NCI-H2227 treated with DMSO at 0.1 percent for 48 hours (cell line): ENCODE measurements around the gene CRTC1.
"Not testable (repeated sequence)": the region's sequence is repeated elsewhere in the genome, so short reads cannot be mapped to it uniquely, and the experiment has no call there.

Experiments
- DNase-seq: peaks from one replicate; lab custom pipeline; 2025; lab: John Stamatoyannopoulos, UW

CRTC1 gene

DNA sequence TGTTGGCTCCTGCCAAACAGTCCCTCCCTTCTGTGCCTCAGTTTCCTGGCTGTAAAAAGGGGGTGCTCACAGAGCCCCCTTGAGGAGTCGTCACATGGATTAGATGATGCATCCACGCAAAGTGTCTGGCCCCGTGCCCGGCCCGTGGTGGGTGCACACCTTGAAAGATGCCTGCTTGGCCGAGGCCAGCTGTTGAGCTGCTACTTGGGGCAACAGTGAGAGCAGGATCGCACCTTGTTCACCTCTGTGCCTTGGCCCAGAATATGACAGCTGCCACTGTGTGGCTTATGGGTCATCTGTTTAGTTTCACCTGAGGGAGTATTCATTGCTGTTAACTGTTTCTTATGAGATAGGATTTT lies 17.7 kb downstream of the CRTC1 start:
- DNase-seq, result no peak

DNA sequence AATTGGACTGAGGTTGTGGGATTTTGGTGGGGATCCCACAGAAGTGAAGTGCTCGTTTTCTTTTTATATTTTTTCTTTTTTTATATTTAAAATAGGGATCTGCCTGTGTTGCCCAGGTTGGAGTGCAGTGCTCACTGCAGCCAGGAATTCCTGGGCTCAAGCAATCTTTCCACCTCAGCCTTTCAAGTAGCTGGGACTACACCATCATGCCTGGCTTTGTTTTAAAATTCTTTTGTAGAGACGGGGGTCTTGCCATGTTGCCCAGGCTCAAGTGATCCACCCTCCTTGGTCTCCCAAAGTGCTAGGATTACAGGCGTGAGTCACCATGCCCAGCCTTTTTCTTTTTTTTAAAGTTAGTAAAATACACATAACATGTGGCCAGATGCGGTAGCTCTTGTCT lies 20.6 kb downstream of the CRTC1 start:
- no peak for DNase-seq

GRCh38 chr19:18704971-18705370 lies 21.5 kb downstream of the CRTC1 start:
- no peak for DNase-seq

DNA sequence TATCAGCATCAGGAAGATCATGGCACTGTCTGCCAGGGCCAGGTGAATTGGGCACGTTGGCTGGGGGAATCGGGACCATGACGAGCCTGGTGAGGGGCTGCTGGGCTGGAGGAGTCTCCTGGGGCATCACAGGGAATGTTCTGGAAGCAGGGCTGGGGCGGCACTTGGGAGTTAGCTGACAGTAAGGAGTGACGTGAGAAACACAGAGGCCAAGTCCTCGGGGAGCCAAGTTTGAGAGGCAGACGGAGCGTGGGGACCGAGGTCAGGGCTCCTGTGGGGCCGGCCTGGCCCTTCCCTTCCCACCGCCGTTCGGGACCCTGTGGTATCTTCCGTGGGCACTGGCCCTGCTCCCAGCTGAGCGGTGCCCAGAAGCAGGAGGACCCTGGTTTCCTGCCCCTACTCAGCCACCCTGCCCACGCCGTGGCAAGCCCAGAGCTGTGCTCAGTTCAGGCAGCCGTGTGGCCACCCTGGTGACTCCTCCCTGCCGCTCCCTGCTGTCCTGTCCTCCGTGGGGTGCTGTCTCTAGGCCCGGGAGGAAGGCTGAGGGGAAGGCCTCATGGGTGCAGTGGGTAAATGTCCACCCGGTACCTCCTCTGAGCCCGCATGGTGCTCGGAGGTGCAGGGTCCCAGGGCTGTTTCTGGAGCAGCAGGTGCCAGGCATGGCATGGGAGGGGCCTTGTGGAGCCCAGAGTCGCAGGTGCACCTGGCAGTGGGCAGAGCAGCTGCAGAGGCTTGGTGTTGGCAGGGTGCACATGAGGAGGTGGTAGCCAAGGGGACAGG lies 25.2 kb downstream of the CRTC1 start:
- no peak for DNase-seq

DNA sequence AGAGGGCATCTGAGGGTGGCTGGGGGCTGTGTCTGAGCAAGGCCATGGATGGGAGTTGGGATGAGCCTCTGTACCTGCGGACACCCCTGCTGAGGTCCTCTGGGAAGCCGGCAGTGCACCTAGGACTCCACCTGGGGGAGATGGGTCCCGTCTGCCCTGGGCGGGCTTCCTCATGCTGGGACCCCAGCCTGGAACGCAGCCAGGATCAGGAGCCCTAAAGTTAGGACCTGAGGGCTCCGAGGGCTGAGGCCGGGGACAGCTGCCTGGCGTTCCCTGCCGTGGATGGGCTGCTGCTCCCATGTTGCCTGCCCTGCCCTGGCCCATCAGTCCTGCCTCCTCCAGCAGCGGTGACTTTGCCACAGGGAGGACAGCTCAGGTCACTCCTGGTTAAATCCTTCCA lies 26.1 kb downstream of the CRTC1 start:
- no peak for DNase-seq

- DNase-seq, result no peak
Measured at GRCh38 chr19:18710186-18710585, 26.7 kb downstream of the CRTC1 start.

DNA sequence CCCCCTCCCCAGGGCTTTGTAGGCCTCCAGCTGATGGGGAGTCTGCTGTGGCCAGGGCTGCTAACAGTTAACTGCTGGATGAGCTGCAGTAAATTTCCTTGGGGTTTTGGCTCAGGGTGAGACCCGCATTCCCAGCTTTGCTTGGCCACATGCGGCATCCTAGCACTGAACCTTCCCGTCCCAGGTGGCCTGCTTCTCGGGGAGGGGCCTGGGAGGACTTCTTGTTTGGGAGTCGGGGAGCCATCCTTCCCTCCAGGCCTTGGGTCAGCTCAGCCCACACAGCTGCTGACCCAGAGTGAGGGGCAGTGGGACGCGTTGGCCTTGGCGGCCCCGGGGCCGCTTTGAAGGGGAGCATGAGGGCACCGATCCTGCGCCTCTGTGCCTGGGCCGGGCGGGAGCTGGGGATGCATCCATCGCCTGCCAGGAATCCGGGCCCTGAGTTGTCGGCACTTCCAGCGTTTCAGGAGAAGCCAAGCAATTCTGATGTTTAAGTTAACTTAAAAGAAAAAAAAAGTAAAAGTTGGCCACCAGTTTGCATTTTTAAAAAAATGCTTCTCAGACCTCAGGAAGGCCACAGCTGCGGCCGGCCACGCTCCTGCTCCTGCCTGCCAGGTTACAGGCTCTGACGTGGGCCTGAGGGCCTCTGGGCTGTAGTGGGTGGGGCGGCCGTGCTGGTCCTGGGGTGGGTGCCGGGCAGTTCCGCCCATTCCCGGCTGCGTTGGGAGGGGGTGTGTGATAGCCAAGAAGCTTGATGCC lies 27.7 kb downstream of the CRTC1 start:
- no peak for DNase-seq

DNA sequence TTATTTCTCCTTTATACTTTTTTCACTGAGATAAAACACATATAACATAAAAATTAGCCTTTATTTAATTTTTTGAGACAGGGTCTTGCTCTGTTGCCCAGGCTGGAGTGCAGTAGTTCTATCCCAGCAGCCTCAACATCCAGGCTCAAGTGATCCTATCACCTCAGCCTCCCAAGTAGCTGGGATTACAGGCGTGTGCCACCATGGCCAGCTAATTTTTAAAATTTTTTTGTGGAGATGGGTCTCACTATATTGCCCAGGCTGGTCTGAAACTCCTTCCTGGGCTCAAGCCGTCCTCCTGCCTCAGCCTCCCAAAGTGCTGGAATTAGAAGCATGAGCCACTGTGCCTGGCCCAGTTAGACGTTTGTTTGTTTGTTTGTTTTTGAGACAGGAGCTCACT lies 28.4 kb downstream of the CRTC1 start:
- DNase-seq, result no peak

DNA sequence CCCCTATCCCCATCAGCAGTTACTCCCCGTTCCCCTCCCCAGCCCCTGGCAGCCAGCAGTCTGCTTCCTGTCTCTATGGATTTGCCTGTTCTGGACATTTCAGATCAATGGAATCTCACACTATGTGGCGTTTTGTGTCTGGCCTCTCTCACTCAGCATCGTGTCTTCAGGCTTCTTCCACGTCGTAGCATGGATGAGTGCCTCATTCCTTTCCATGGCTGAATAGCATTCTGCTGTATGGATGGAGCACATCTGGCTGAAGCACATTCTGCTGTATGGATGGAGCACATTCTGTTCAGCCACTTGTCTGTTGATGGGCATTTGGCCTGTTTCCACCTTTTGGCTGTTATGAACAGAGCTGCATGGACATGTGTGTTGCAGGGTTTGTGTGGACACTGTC lies 29.5 kb downstream of the CRTC1 start:
- no peak for DNase-seq

DNA sequence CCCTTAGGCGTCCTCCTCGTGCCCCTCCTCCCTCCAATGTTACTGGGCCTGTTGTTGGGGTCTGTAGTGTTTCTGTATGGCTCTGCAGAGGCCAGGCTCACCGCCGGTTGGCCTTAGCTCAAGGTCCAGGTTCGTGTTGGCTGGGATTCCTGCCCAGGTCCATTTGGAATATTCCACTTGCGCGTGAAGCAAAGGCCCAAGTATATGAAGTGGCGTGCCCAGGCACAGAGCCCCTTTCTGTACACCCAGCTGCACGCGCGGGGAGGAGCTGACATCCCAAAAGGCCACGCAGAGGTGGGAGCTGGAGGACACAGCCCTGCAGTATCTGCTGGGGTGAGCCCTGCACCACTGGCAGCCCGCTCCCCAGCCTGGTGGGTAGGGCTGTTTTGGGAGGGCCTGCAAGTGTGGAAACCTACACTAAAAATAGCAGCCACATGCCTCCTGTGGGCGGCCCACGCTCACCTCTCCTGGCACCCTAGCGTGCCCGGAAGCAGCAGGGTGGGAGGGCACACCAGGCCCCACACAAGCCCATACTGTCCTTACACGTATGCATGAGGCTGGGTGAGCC lies 30.2 kb downstream of the CRTC1 start:
- no peak for DNase-seq

DNA sequence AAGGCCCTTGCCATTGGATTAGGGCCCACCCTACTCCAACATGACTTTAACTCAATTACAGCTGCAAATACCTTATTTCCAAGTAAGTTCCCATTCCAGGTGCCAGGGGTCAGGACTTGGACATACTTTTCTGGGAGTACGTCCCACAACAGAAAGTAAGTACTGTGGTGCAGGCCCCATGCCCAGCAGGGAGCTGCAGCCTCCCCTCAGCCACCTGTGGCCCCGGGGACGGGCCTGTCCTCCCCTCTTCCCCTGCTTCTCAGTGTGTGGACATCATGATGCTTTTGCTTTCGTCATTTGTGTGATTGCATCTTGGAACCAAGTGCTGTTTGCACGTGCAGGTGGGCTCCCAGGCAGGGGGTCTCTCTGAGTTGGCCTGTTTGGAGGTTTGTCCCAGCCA lies 31.9 kb downstream of the CRTC1 start:
- no peak for DNase-seq

- DNase-seq, result no peak
Measured at GRCh38 chr19:18716857-18717256, 33.4 kb downstream of the CRTC1 start.

- DNase-seq, result no peak
Measured at GRCh38 chr19:18717601-18718000, 34.1 kb downstream of the CRTC1 start.

- no peak for DNase-seq
Measured at GRCh38 chr19:18718015-18718526, 34.6 kb downstream of the CRTC1 start.

GRCh38 chr19:18718846-18719458 lies 35.5 kb downstream of the CRTC1 start:
- DNase-seq, result no peak

DNA sequence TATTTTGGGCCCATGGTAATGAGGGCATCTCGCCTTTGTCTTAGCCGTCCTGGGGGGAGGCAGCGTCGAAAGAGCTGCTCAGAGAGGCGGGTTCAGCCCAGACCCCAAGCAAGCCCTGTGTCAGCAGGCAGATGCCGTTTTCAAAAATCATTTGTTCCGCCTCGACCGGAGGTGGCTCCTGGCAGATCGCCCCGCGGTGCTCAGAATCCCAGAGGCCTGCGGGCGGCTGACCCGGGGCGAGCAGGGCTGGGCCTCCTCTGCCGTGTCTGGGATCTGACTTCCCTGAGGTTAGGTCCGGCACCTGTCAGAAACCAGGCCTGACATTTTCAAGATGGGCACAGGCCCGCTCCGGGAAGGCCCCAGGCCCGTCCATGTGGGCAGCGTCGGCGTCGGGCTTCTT lies 36.1 kb downstream of the CRTC1 start:
- DNase-seq, result no peak

DNA sequence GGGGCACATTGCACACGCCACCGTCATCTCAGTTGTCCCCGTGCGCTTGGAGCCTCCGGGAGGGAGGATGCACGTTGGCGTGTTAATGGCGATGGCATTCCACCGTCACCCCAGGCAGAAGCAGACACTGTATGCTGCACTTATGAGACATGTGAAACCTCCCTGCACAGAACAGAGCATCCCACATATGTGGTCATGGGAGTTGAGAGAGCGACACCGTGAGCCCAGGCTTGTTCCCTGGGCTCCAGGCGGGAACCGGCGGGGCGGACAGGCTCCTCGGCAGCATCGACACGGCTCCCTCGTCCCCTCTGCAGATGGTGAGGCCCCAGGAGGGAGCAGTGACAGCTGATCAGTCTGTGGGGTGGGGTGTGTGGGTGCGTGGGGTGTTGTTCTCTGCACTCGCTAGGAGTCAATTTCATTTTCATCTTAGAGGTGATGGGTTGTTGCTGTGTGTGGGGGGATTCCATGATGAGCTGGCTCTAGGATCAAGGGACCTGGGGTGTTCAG lies 40.4 kb downstream of the CRTC1 start:
- DNase-seq, result no peak

GRCh38 chr19:18725841-18726770 lies 42.6 kb downstream of the CRTC1 start:
- no peak for DNase-seq

GRCh38 chr19:18726846-18727245 lies 43.4 kb downstream of the CRTC1 start:
- DNase-seq, result no peak

DNA sequence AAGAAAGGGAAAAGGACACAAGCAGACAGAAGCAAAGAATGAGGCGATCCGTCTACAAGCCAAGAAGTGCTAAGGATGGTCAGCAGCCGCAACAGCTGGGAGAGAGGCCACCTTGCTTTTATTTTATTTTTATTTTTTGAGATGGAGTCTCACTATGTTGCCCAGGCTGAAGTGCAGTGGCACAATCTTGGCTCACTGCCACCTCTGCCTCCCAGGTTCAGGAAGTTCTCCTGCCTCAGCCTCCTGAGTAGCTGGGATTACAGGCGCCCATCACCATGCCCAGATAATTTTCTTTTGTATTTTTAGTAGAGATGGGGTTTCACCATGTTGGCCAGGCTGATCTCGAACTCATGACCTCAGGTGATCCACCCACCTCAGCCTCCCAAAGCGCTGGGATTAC lies 44.1 kb downstream of the CRTC1 start:
- not testable (repeated sequence) for DNase-seq

- no peak for DNase-seq
Measured at GRCh38 chr19:18729933-18730530, 46.6 kb downstream of the CRTC1 start.
